Fibroblast of skin of left biceps (primary cell): ENCODE measurements around the gene WRNIP1.
"Not testable (repeated sequence)": the region's sequence is repeated elsewhere in the genome, so short reads cannot be mapped to it uniquely, and the experiment has no call there.

Experiments
- DNase-seq, 2 experiments: peaks; one replicate each; pipeline ENCODE4 v3.0.0-alpha.2; 2013; ENCODE audit warnings: low read depth in 2 of 2

WRNIP1 gene

DNA sequence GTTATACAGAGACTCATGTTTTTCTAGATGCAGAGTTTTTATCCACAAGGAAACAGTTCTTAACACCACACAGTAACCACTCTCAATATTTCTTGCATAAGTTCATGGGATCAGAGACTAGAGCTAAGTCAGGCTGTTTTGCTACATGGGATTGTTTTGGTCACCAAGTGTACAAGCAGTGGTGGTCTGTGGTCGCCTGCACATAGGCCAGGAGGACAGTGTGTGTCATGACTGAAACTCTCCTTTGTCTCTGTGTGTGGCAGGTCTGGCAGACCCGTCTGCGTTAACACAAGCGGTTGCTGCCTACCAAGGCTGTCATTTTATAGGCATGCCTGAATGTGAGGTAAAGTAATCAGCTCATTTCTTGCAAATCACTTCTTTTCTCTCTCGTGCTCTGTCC, 18.9 kb downstream of the WRNIP1 start:
- DNase-seq = no peak

DNA sequence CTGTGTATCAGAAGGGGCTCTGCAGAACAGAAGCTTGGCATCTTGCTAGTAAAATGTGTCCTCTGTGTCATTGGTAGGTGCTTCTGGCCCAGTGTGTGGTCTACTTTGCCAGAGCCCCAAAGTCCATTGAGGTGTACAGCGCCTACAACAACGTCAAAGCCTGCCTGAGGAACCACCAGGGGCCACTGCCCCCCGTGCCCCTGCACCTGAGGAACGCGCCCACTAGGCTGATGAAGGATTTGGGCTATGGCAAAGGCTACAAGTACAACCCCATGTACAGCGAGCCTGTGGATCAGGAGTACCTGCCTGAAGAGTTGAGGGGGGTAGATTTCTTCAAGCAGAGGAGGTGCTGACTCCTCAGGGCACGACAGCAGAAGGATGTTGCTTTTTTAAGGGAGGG, 19.7 kb downstream of the WRNIP1 start:
- DNase-seq = no peak

DNA sequence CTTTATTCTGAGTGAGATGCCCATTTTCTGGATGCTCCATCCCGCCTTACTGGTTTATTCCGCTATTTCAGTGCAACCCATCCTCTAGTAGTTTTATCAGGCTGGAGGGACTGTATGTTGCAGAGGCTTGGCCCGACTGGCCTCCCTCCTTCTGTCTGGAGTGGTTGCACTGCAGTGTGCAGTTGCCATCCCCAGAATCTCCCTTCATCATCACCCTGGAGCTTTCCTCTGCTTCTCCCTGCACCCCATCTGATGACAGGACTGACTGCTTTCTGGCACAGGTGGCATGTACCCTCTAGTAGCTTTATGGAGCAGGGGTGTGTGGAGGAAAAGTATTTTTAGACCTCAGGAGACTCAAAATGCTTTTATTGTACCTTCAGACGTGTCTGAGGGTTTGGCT, 21.1 kb downstream of the WRNIP1 start:
- no peak for DNase-seq

DNA sequence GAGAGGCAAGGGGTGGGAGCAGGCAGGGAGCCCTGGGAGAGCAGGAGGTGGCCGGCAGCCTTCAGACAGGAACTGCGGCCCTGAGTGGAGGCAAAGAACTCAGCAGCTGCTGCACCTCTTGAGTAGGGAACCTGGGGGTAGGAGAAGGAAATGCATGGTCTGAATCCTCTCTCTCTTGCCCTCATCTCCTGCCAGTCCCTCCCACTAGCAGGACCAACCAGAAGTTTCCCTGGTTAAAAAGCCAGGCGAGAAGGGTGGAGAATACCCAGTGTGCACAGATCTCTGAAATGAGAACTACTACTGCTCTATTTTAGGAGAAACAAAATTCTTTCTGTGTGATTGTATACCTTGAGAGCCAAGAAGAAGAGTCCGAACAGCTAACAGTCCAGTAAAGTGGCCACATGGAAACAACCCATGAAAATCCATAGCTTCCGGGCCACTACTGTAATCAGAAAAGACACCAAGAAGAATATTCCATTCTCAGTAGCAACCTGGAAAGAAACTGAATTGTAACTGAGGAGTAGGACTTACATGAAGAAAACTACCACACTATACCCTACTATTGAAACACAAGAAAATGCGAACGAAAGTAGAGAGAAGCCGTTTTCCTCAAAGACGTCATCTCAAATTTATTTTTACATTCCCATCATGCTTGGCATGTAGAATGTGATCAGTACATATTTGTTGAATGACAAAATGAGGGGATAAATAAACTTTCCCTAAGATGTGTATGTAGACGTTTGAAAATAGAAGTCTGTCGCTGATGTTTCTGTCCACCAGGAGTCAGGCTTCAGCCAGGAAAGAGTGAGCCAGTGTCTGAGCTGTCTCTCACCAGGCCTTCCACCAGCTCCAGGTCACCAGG, 25.6 kb downstream of the WRNIP1 start:
- peak; percentile 49 to 54 for DNase-seq

DNA sequence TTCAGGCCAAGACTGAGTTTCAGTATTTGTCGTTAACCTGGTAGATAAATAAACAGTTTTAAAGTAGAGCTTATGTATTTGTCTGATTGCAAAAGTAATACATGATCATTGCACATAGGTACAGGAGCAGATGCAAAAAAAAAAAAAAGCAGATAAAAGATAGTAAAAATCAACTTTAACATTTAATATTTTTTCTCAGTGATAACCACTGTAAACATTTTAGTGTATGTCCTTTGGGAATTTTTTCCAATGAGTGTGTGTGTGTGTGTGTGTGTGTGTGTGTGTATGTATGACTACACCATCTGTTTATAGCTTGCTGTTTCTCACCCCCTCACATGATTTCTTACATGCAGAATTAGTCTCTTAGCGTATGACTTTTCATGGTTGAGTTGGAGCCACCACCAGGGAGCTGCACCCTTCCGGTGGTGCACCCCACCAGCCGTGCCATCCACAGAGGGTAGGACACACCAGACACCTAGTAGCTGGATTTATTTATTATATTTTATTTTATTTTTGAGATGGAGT, 26.3 kb downstream of the WRNIP1 start:
- DNase-seq = no peak

DNA sequence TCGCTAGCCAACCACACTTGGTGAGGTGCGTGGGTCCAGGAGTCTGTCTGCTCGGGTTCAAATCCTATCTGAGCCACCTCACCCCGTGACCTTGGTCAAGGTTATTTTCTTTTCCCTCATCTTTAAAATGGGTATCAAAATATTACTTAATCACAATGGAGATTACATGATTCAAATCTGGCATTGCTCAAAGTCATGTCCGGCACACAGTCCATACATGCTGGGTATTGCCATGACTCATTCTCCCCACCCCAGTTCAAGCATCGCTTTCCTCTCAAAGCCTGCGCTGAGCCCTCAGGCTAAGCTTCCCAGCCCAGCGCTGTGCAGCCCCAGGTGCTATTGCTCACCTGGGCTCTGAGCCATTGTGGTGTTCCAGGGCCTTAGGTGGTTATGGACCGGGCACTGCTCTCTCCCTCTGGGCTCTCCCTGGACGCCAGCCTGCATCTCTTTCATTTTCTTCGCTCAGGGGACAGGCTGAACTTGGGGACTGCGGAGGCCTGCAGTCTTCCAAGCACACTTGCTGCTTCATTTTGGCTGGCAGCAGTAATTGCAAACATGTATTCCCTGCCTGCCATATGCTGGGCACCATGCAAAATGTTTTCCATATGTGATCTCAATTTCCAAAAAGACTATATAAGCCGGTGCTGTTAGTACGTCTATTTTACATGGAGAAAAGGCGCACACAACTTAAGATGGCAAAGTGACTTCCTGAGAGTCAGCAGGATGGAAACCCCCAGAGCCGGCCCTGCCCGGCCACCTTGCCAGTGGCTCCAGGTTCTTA, 27.3 kb downstream of the WRNIP1 start:
- DNase-seq = no peak

DNA sequence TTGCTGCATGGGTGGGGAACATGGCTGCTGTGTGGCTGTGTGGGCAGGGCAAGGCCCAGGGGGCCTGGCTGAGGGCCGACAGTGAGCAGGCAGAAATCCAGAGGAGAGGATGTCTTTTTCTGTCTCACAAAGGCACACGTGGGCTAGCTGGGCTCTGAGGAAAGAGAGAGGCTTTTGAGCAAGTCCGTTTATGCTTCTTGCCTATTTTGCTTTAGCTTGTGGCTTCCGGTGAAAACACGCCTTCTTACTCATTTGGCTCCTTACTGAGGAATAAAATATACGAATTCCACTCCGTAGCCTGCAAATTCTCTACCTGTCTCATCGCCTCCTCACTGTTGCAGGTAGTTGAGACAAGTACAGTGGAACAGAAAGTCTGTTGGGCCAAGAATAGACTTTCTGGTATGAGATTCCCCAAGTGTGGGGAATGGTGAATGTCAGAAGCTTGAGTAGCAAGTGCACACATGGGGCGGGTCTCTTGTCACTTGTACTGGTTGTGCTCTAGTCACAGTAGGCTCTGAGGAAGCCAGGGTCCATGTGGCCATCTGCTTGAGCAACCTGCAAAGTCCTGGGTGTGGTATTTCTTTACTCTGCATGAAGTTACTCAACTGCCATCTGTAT, 28.4 kb downstream of the WRNIP1 start:
- no peak for DNase-seq

DNA sequence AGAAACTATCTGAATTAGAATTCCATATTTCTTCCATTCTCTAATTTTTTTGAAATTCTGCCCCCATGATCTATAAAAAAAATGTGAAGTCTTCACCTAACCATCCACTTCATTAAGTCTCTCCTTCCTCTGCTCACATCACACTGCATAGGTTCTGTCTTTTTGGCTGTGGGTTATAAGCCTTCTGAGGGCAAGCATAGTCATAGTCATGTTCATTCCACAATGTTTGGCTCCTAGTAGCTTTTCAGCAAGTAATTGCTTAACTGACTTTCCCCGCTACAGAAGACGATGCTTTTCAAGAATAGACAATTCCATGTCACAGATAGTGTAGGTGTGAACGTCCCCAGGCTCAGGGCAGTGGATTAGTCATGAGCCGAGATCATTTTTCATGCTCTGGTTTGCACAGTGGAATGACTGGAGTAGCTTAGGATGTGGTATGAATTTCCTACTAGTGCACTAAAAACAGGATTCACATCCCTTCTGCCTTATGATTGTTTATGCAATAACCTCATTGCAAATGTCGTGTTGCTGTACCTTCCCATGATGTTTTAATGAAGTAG, 29.1 kb downstream of the WRNIP1 start:
- DNase-seq = no peak

DNA sequence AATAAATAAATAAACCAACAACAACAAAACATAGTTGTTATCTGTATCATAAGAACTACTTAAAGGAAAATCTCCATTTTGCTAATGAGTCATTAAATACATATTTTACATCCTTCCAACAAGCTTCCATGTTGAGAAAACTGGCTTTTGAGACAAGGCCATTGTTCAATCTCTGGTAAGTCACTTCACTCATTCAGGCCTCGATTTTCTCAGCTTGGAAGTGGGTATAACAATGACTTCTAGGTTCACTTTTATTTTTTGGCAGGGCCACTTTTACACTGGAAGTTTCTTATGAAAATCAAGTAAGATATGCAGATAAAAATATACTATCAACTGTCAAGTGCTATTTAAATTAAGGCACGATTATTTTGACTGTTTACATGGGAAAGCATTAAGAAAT, 30.0 kb downstream of the WRNIP1 start:
- no peak for DNase-seq

DNA sequence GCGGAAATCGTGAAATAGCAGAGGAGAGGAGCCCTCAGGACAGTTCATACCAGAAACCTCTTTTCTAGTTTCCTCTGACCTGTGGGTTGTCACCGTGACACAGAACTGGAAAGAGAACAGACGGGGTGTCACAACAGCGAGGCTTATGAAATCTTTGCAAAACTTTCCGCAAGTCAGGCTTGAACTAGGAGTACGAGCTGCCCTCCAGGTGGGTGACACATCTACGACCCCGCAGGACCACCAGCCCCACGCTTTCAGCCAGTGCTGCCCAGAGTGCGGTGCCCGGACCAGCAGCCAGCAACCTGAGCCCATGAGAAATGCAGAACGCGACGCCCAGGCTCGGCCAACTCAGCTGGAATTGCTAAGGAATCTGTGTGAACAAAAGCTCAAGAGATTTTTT, 30.8 kb downstream of the WRNIP1 start:
- DNase-seq = no peak

DNA sequence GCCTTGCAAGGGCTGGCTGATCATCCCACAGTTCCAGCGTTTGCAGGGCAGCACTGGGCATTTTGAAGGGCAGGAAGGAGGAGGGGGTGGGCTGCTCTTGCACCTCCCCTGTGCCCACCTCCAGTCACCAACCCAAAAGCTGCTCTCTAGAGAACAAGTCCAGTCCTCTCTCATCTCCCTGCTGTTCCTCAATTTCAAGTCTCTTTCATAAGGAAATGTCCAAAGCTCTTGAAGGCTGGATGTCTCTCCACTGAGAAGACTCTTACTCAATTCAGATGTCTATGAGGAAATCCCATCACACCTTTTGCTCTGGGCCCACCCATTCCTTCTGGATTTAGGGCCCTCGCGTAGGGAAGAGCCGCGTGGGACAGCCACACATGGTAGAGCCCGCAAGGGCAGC, 31.7 kb downstream of the WRNIP1 start:
- no peak for DNase-seq

DNA sequence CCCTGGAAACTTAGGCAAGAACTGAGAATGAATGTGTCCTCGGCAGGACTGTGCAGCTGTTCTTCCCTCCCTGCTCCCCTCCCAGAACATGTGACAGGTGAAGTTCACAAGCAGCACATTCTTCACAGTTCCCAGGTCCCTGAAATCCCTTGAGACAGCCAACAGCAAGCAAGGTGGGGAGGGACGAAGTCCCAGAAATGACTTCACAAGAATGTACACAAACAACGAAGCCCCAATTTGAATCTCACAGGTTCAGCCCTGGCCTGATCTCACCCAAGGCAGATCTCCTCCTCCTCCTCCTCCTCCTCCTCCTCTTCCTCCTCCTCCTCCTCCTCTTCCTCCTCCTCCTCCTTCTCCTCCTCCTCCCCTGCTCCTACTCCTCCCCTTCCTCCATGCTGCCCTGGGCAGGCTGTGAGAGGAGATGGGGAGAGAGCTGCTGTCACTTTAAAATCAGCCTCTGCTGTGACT, 32.4 kb downstream of the WRNIP1 start:
- DNase-seq = no peak

DNA sequence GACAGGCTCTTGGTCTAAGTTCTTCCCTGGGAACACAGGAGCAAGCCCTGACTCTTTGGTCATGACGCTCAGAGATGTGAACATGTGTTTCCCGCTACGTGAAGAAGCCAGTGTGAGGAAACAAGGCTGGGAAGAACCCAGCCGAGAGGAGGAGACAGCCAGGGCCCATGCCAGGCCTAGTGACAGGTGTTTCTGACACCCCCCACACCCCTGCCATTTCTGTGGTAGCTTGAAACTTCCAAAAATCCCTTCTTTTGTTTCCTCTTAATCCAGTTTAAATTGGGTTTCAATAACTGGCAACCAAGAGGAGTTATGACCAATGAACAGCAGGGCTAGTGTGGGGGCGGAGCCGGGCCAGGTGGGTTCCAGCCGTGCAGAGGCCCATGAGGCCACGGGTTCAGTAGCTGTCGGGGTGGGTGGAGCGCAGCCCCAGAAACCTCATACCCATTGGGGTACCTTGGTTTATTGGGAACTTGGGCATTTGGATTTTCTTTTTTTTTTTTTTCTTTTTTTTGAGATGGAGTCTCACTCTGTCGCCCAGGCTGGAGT, 33.5 kb downstream of the WRNIP1 start:
- DNase-seq = no peak

DNA sequence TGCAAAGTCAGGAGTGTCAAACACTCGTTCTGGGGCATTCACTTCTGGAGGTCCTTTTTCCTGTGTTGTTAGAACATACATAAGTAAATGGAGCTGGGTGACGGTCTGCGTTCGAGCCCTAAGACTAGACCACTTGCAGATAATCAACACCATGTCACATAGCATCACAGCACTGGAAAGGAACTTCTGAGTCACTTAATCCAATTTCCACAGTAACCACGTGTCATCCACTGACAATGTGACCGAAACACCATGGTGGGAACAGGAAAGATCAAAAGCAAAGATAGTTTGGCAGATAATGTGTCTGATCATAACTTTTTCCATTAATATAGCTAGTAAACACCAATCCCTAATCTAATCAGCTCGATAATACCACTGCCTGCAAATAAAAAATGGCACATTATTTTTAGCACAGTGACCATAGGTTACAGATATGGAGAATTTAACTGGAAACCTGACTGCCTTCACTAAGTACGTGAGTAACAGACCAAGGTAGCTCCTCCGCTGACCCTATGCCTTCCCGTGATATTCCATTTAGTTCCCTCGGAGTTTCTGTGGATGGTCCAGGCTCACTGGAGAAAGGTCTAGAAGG, 34.8 kb downstream of the WRNIP1 start:
- no peak for DNase-seq

DNA sequence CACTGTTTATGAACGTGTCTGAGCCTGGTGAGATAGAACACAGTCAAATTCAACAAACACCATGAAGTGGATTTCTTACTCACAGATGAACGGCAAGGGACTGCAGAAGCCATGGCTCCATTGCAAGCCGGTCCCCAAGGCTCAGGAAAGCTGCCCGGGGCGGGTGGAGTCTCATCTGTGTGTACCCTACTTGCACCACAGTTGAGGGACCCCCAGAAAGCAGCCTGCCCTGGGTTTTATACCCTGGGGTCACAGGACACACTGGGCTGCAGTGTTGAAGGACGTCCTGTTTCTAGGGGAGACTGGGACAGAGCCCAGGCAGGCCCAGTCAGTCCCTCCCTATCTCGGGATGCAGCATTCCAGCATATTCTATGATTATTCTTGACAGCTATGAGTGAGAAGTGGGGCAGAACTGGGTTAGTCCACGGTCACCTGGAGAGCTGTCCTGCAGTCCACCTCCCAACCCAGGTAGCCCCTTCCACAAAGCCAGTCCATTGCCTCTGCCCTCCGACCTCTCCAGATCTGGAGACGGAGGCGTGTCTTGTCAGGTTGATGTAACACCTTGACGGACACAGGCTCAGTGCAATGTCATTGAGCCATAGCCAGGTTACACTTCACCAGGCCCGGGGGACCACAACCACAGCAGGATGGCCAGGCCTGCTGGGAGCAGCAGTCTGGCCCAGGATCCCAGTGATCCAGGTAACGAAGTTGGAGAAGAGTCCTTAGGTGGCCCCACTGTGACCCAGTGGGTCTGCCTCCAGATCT, 35.5 kb downstream of the WRNIP1 start:
- DNase-seq = no peak

DNA sequence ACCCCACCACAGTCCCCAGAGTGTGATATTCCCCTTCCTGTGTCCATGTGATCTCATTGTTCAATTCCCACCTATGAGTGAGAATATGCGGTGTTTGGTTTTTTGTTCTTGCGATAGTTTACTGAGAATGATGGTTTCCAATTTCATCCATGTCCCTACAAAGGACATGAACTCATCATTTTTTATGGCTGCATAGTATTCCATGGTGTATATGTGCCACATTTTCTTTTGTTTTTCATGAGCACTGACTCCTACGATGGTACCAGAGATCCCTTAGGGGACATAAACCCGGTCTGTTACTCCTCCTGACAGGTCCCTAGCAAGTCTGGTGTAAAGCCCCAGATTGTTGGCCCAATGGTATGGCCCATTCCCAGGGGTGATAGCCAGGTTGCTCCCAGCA, 36.5 kb downstream of the WRNIP1 start:
- DNase-seq = not testable (repeated sequence)

DNA sequence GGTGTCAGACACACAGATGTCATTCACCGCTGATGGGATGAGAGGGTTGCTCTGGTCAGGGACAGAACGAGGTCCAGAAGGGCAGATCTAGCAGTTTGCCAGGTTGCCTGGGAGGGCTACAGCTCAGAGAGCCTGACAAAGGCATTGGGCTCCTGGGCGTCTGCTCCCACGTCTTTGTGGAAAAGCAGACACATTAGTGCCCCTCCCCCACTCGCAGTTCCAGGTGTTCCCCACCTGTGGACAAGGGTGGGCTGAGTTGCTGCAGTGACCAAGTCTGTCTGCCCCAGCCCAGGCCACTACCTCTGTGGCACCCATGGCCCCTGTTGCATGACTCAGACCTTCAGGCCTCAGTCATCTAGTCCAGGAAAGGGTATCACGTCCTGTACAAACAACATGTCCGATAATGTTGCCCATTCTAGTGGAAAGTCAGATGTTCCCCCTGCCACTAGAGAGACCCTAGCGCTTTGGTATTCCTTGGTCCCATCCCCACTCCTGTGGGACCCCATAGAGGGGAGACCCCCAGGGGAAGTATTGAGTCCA, 37.4 kb downstream of the WRNIP1 start:
- DNase-seq = no peak

DNA sequence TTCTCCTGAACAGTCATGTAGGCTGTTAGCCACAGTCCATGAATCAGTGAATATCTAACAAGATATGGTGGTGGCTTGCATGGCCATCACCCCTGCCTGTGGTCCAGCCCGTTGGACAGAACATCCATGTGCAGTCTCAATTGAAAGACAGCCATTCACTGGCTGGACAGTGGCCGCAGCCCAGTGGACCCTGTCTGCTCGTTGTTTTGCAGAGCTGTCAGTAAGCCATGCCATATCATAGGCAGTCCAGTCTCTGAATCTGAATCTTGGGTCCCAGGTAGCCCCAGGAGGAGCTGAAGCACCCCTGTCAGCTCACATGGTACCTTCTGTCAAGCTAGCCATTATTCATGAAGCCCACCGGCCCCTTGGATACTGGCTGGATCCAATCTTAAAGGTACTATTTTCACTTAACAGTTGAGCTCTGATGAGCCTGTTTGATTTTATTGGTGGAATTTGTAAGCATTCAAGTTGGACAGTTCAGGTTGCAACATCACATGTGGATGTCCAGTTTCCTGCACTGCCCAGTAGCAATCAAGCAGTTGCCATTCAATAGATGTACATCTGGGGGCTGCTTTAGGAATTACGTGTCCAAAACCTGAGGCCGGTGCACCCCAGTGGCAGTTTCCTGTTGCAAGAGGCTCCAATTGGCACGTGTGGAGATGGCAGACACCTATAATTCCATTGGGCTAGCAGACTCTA, 38.7 kb downstream of the WRNIP1 start:
- no peak for DNase-seq

DNA sequence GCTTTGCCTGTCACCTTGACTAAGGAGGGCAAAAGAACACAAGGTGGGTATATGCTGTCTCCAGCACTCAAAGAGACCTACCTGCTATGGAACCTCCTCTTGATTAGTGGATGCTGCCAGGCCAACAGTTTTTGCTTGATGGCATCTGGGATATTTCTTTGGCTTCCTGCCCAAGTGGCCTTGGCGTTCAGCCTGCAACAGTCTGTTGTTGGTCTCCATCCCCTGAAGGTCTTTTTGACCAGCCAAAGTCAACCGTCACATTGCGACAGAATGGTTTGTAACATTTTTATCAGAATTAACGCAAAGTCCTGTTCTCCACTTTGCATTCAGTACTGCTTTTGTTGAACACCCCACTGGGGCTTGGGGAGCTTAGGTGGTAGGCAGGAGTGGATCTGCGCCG, 39.3 kb downstream of the WRNIP1 start:
- no peak for DNase-seq

DNA sequence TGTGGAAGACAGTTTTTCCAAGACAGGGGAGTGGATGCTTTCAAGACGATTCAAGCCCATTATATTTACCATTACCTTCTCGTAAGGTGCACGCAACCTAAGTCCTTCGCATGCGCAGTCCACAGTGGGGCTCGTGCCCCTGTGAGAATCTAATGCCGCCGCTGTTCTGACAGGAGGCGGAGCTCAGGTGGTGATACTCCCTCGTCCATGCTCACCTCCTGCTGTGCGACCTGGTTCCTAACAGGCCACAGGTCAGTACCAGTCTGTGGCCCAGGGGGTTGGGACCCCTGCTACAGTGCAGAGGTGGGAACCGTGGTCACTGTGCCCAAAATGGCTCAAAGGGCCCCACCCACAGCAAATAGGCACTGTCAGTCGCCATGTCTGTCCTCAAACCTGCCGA, 39.8 kb downstream of the WRNIP1 start:
- no peak for DNase-seq
